H1 (cell line): ENCODE results near the gene RPL18A. TPM values are rescaled to one million over a fixed set of nuclear protein-coding genes. Genes with fewer than 3 reads are reported as not detected.
A peak's percentile ranks its signal among the peaks of the same experiment; 100 is the strongest.

ENCODE experiments used
- CTCF ChIA-PET: fragments of 300-600 bp; sonication (Branson Sonifier 250); formaldehyde crosslinking; loops from one replicate; lab custom pipeline; 2021; ENCODE audit not compliant: partially characterized antibody; lab: Charles Lee
- POLR2A ChIA-PET: fragments of 300-600 bp; sonication (Branson Sonifier 250); formaldehyde crosslinking; loops from one replicate; lab custom pipeline; 2021; ENCODE audit warnings: inconsistent platforms; ENCODE audit not compliant: partially characterized antibody; lab: Charles Lee
- DNase-seq, 2 experiments: peaks; one replicate each; pipeline versions ENCODE4 v3.0.0 to v3.0.0-alpha.2; 2010 to 2022; ENCODE audit warnings: low spot score in 2 of 2, low read depth in 1 of 2, mixed read lengths in 1 of 2
- FAIRE-seq: peaks from 2 replicates; lab custom pipeline; 2011; peaks lifted over from hg19 to GRCh38; lab: Jason Lieb, UNC
- H2AFZ ChIP-seq: 2 replicates; pipeline ENCODE4 v1.8.1; 2012; ENCODE audit warnings: low read length, inconsistent platforms
- H2AK5ac ChIP-seq: 2 replicates; pipeline ENCODE4 v1.6.1; 2013; ENCODE audit warnings: low read depth, low read length
- H2BK120ac ChIP-seq: replicated peaks from 2 replicates; pipeline ENCODE3; 2013; ENCODE audit warnings: low read depth, low read length, inconsistent platforms
- H2BK12ac ChIP-seq: 2 replicates; pipeline ENCODE4 v1.6.1; 2013; ENCODE audit warnings: low read depth, low read length
- H2BK15ac ChIP-seq: 2 replicates; pipeline ENCODE4 v1.6.1; 2013; ENCODE audit warnings: low read length
- H2BK20ac ChIP-seq: 2 replicates; pipeline ENCODE4 v1.6.1; 2013; ENCODE audit warnings: low read length
- H2BK5ac ChIP-seq: 2 replicates; pipeline ENCODE4 v1.6.1; 2013; ENCODE audit warnings: low read depth, low read length
- H3K14ac ChIP-seq: 2 replicates; pipeline ENCODE4 v1.6.1; 2013; ENCODE audit warnings: inconsistent platforms; ENCODE audit not compliant: insufficient read length
- H3K18ac ChIP-seq: 2 replicates; pipeline ENCODE4 v1.6.1; 2013; ENCODE audit warnings: low read length; ENCODE audit errors: extremely low read depth
- H3K23ac ChIP-seq: 2 replicates; pipeline ENCODE4 v1.6.1; 2013; ENCODE audit warnings: inconsistent platforms; ENCODE audit not compliant: insufficient read length
- H3K23me2 ChIP-seq: 2 replicates; pipeline ENCODE4 v1.6.1; 2013; ENCODE audit warnings: low read depth, low read length
- H3K27ac ChIP-seq: 2 replicates; pipeline ENCODE4 v1.6.1; 2011; ENCODE audit warnings: low read depth, low read length, inconsistent platforms
- H3K27me3 ChIP-seq, 4 experiments: replicated peaks in 1 of 4; 1 replicate in 1 of 4; 2 replicates in 3 of 4; pipeline versions ENCODE4 v1.6.1 to v1.8.1; 2011 to 2013; ENCODE audit warnings: low read length in 3 of 4, mild to moderate bottlenecking in 3 of 4, inconsistent platforms in 2 of 4, mixed read lengths in 2 of 4, moderate library complexity in 1 of 4; ENCODE audit not compliant: control insufficient read depth in 3 of 4, insufficient read depth in 3 of 4; ENCODE audit errors: extremely low read depth in 1 of 4
- H3K36me3 ChIP-seq, 4 experiments: 2 replicates each; pipeline versions ENCODE4 v1.6.1 to v1.8.1; 2011 to 2013; ENCODE audit warnings: mild to moderate bottlenecking in 4 of 4, low read length in 3 of 4, moderate library complexity in 2 of 4, control low read depth in 1 of 4, inconsistent platforms in 1 of 4; ENCODE audit not compliant: insufficient read depth in 4 of 4, control insufficient read depth in 2 of 4
- H3K4ac ChIP-seq: replicated peaks from 2 replicates; pipeline ENCODE3; 2013; ENCODE audit warnings: low read length, low read depth, mixed read lengths, inconsistent platforms; ENCODE audit not compliant: insufficient read length
- H3K4me1 ChIP-seq, 4 experiments: replicated peaks in 1 of 4; 1 replicate in 1 of 4; 2 replicates in 3 of 4; pipeline versions ENCODE4 v1.6.1 to v1.8.1; 2011 to 2013; ENCODE audit warnings: low read length in 3 of 4, inconsistent platforms in 2 of 4, mixed read lengths in 1 of 4; ENCODE audit not compliant: insufficient read depth in 4 of 4, control insufficient read depth in 3 of 4
- H3K4me2 ChIP-seq, 2 experiments: 2 replicates each; pipeline versions ENCODE4 v1.6.1 to v1.8.1; 2011 to 2013; ENCODE audit warnings: low read depth in 2 of 2, low read length in 2 of 2, control low read depth in 1 of 2, inconsistent platforms in 1 of 2, mild to moderate bottlenecking in 1 of 2; ENCODE audit not compliant: insufficient read depth in 1 of 2
- H3K4me3 ChIP-seq, 4 experiments: fragments of 200-600, 300-600 bp in 1 of 4; sonication (generic), shearing (Covaris generic), sonication (Bioruptor Twin) in 1 of 4; 2 replicates each; pipeline versions ENCODE4 v1.5.1 to v1.8.1; 2011 to 2016; ENCODE audit warnings: low read length in 4 of 4, low read depth in 3 of 4, control low read depth in 2 of 4, inconsistent platforms in 2 of 4, mild to moderate bottlenecking in 2 of 4, mixed read lengths in 1 of 4, moderate library complexity in 1 of 4; ENCODE audit not compliant: insufficient read depth in 2 of 4; ENCODE audit errors: extremely low read depth in 1 of 4
- H3K56ac ChIP-seq: replicated peaks from 2 replicates; pipeline ENCODE3; 2013; ENCODE audit warnings: low read depth, mild to moderate bottlenecking, mixed read lengths, low read length, inconsistent platforms; ENCODE audit not compliant: insufficient read length
- H3K79me1 ChIP-seq: 2 replicates; pipeline ENCODE4 v1.6.1; 2013; ENCODE audit warnings: low read depth, low read length, control low read depth
- H3K79me2 ChIP-seq, 2 experiments: 2 replicates each; pipeline versions ENCODE4 v1.6.1 to v1.8.1; 2012 to 2013; ENCODE audit warnings: low read length in 2 of 2, mild to moderate bottlenecking in 2 of 2, inconsistent platforms in 1 of 2; ENCODE audit not compliant: insufficient read depth in 2 of 2, control insufficient read depth in 1 of 2
- H3K9ac ChIP-seq, 4 experiments: replicated peaks in 1 of 4; 1 replicate in 1 of 4; 2 replicates in 3 of 4; pipeline versions ENCODE4 v1.6.1 to v1.8.1; 2011 to 2013; ENCODE audit warnings: low read depth in 3 of 4, low read length in 3 of 4, control low read depth in 2 of 4, mild to moderate bottlenecking in 2 of 4, moderate library complexity in 2 of 4, inconsistent platforms in 1 of 4; ENCODE audit errors: extremely low read depth in 1 of 4
- H3K9me3 ChIP-seq, 2 experiments: 2 replicates each; pipeline versions ENCODE4 v1.6.1 to v1.8.1; 2012 to 2013; ENCODE audit warnings: mild to moderate bottlenecking in 2 of 2, moderate library complexity in 2 of 2, control low read depth in 1 of 2, inconsistent platforms in 1 of 2, low read depth in 1 of 2, low read length in 1 of 2, mixed read lengths in 1 of 2; ENCODE audit not compliant: insufficient read depth in 2 of 2
- H4K20me1 ChIP-seq, 2 experiments: replicated peaks in 1 of 2; 2 replicates each; pipeline versions ENCODE3 to v1.8.1; 2011 to 2013; ENCODE audit warnings: inconsistent platforms in 2 of 2, low read length in 2 of 2, mild to moderate bottlenecking in 1 of 2; ENCODE audit not compliant: insufficient read depth in 2 of 2, control insufficient read depth in 1 of 2
- H4K5ac ChIP-seq: 2 replicates; pipeline ENCODE4 v1.6.1; 2013; ENCODE audit warnings: low read length, low read depth, mixed read lengths, inconsistent platforms; ENCODE audit not compliant: insufficient read length
- H4K8ac ChIP-seq: 2 replicates; pipeline ENCODE4 v1.8.0; 2013; ENCODE audit warnings: mild to moderate bottlenecking, moderate library complexity, low read length, inconsistent platforms; ENCODE audit not compliant: insufficient read depth; ENCODE audit errors: extremely low read depth
- H4K91ac ChIP-seq: replicated peaks from 2 replicates; pipeline ENCODE3; 2013; ENCODE audit warnings: low read length, mixed read lengths, inconsistent platforms; ENCODE audit not compliant: insufficient read length
- CBX8 ChIP-seq: fragments of 300-800, 300-1000 bp; sonication (generic); IDR thresholded peaks from 2 replicates; pipeline ENCODE4 v1.7.1; 2016; ENCODE audit warnings: low read depth, low read length, borderline replicate concordance
- CHD2 ChIP-seq: IDR thresholded peaks from 2 replicates; pipeline ENCODE4 v1.6.1; 2012; ENCODE audit warnings: low read length, improper control_type of control experiment
- EZH2 ChIP-seq: fragments of 200-600 bp; sonication (generic); IDR thresholded peaks from 2 replicates; pipeline ENCODE4 v1.7.1; 2012; ENCODE audit warnings: low read depth, mild to moderate bottlenecking, moderate library complexity, low read length, inconsistent platforms; ENCODE audit not compliant: severe bottlenecking
- HDAC2 ChIP-seq, 2 experiments: fragments of 300-600 bp in 1 of 2; sonication (generic) in 1 of 2; IDR thresholded peaks; 2 replicates each; pipeline ENCODE4 v1.6.1; 2011 to 2012; ENCODE audit warnings: low read depth in 2 of 2, low read length in 2 of 2, mild to moderate bottlenecking in 2 of 2, moderate library complexity in 2 of 2, borderline replicate concordance in 1 of 2, inconsistent platforms in 1 of 2
- HDAC6 ChIP-seq: IDR thresholded peaks from one replicate; pipeline ENCODE4 v1.7.1; 2012; ENCODE audit warnings: low read depth, mild to moderate bottlenecking, inconsistent platforms, low read length, moderate library complexity
- KDM4A ChIP-seq: IDR thresholded peaks from one replicate; pipeline ENCODE4 v1.7.1; 2012; ENCODE audit warnings: low read depth, mild to moderate bottlenecking, moderate library complexity, low read length, inconsistent platforms; ENCODE audit not compliant: severe bottlenecking
- KDM5A ChIP-seq: fragments of 200-600 bp; IDR thresholded peaks from 2 replicates; pipeline ENCODE4 v1.7.1; 2012; ENCODE audit warnings: mild to moderate bottlenecking, low read length, inconsistent platforms, mixed read lengths
- NRF1 ChIP-seq: IDR thresholded peaks from 2 replicates; pipeline ENCODE4 v1.6.1; 2011; ENCODE audit warnings: mild to moderate bottlenecking, low read depth, low read length, improper control_type of control experiment
- PHF8 ChIP-seq: fragments of 200-600 bp; sonication (generic); conservative IDR thresholded peaks from 2 replicates; pipeline ENCODE4 v1.7.1; 2012; ENCODE audit warnings: low read depth, mild to moderate bottlenecking, inconsistent platforms, low read length, moderate library complexity
- RFX5 ChIP-seq: IDR thresholded peaks from 2 replicates; pipeline ENCODE4 v1.6.1; 2011; ENCODE audit warnings: low read depth, low read length, improper control_type of control experiment, borderline replicate concordance
- RNF2 ChIP-seq: fragments of 200-900, 300-1000 bp; sonication (generic); IDR thresholded peaks from 2 replicates; pipeline ENCODE4 v1.7.1; 2016; ENCODE audit warnings: borderline replicate concordance, low read depth, mild to moderate bottlenecking, antibody characterized with exemption, low read length; ENCODE audit not compliant: poor library complexity, severe bottlenecking; ENCODE audit errors: missing control alignments
- SIX5 ChIP-seq: IDR thresholded peaks from 2 replicates; pipeline ENCODE4 v1.6.1; 2011; ENCODE audit warnings: mild to moderate bottlenecking, low read depth, low read length
- WGBS, 2 experiments: shearing (Covaris generic) in 1 of 2; methylation state at CpG; one replicate each; pipeline versions ENCODE4 v1.1.6 to v1.1.7; 2013 to 2015; ENCODE audit warnings: low lambda C conversion rate in 2 of 2, mixed read lengths in 2 of 2, inconsistent platforms in 1 of 2, low coverage in 1 of 2, missing lambda C conversion rate in 1 of 2; ENCODE audit not compliant: insufficient replicate concordance in 2 of 2, insufficient coverage in 1 of 2, insufficient read length in 1 of 2; ENCODE audit errors: extremely low coverage in 1 of 2, missing lambda C conversion rate in 1 of 2; 5-methylcytosine and 5-hydroxymethylcytosine counted together
- polyA plus RNA-seq, 7 experiments: library from polyadenylated mRNA; depleted of rRNA in 3 of 7; stranded (reverse) in 5 of 7; unstranded in 2 of 7; fragments of >200 nt in 5 of 7; fragments of 200-250 nt in 2 of 7; gene quantifications; 1 replicate in 5 of 7; 2 replicates in 1 of 7; 4 replicates in 1 of 7; pipeline versions ENCODE4 v1.2.1 to v1.2.3, GENCODE V29; 2011 to 2013; ENCODE audit warnings: missing spikeins in 2 of 7, mixed read lengths in 2 of 7
- total RNA-seq: library from RNA; stranded (reverse); fragmentation: NEBNext Ultra II Directional; extraction: Animal tissue kit (Norgen Biotek cat#: 25700); gene quantifications from 2 replicates; pipeline ENCODE4 v1.2.1, GENCODE V29; 2021

RPL18A gene
- total and polyA plus RNA-seq, 2 of the 8 experiments (the other 6 are each of a cell fraction or from before 2014, with no cell fraction given) = 2,749 to 3,938 TPM

DNA sequence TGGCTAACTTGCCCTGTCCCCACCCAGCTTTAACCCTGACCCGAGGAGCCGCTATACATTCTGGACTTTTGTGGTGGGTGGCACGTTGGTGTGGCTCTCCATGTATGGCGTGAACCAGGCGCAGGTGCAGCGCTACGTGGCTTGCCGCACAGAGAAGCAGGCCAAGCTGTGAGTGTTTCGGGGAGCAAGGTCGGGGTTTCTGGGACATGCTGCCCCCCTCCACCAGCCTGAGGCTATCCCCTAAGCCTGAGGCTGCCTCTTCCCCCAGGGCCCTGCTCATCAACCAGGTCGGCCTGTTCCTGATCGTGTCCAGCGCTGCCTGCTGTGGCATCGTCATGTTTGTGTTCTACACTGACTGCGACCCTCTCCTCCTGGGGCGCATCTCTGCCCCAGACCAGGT is 18.0 kb downstream of the RPL18A start:
- no peak overlapping the region for H3K18ac ChIP-seq
- no peak overlapping the region for H4K91ac ChIP-seq
- no peak overlapping the region for H4K5ac ChIP-seq
- DNase-seq (no peak), FAIRE-seq (no peak)
- ChIA-PET CTCF (interaction anchor here (1.0 to 1.8 kb wide), 3 partner anchors 18 to 118 kb away, joined by 3 to 5 read pairs (median 4); partner anchors contain the start of gene RPL18A), POLR2A (interaction anchor here (1.0 to 5.8 kb wide), 3 partner anchors 13 to 55 kb away, joined by 4 to 30 read pairs (median 26); partner anchors contain the start of genes CCDC124 and RPL18A)
- H3K4me3 ChIP-seq = no peak overlapping the region
- no peak overlapping the region for H3K14ac ChIP-seq
- H3K79me2 ChIP-seq = no peaks in the 10 kb centered on the region
- no peak overlapping the region for H3K27ac ChIP-seq
- peaks cover 0 to 1% of the 10 kb centered on the region in 2 experiments for H4K20me1 ChIP-seq
- H2BK12ac ChIP-seq = no peak overlapping the region
- peaks cover 0 to 4% (median 3%) of the 10 kb centered on the region in 4 experiments; a peak in 3 of 7 replicates for H3K27me3 ChIP-seq
- 94% methylated on average over 16 of the region's 16 CpGs; no CpG with 5 or more reads in 1 of the 2 experiments for WGBS, 2 experiments
- no peaks in the 10 kb centered on the region; a peak in 2 of 7 replicates for H3K4me1 ChIP-seq
- H3K36me3 ChIP-seq = no peaks in the 10 kb centered on the region
- no peak overlapping the region for H2BK120ac ChIP-seq
- H3K9me3 ChIP-seq = no peaks in the 10 kb centered on the region
- no peak overlapping the region for H3K9ac ChIP-seq
- H2BK5ac ChIP-seq = no peak overlapping the region
- no peaks in the 10 kb centered on the region for H3K79me1 ChIP-seq
- no peak overlapping the region for H3K56ac ChIP-seq
- H4K8ac ChIP-seq = peak overlapping the region; percentile 11; the same call in 1 of the 2 replicates
- H2AFZ ChIP-seq = no peak overlapping the region
- no peak overlapping the region for H3K23ac ChIP-seq
- no peak overlapping the region for H2BK20ac ChIP-seq
- H3K23me2 ChIP-seq = peaks cover 10% of the 10 kb centered on the region; the same call in 1 of the 2 replicates
- no peak overlapping the region for H2BK15ac ChIP-seq
- H3K4me2 ChIP-seq = no peak overlapping the region
- no peak overlapping the region for H2AK5ac ChIP-seq
- H3K4ac ChIP-seq = no peak overlapping the region
- no peak for TF ChIP-seq HDAC2 (IDR thresholded peaks at IDR 0.05; ENCODE audit: borderline replicate concordance in 1 of 2, low read depth in 2 of 2, low read length in 2 of 2)
- TF ChIP-seq HDAC6 = no peak
- TF ChIP-seq KDM5A = no peak
- TF ChIP-seq PHF8 = no peak
- TF ChIP-seq CHD2 = no peak
- TF ChIP-seq EZH2 = no peak
- no peak for TF ChIP-seq NRF1
- no peak for TF ChIP-seq RFX5
- no peak for TF ChIP-seq KDM4A
- TF ChIP-seq CBX8 = no peak
- TF ChIP-seq RNF2 = no peak
- no peak for TF ChIP-seq SIX5
